ENCODE data around the gene ZSCAN16.

Gene ZSCAN16

GRCh38 chr6:28159029-28159607 is 34.7 kb downstream of the ZSCAN16 start:
- Histone ChIP-seq H3K79me2 (ENCODE audit: insufficient read depth, low read length) (no peaks in the 10 kb centered on the region), H4K20me1 (ENCODE audit: low read depth, low read length) (no peaks in the 10 kb centered on the region), H2AFZ (ENCODE audit: low read depth, low read length, severe bottlenecking) (no peak overlapping the region), H3K9me2 (replicated peaks; ENCODE audit: insufficient read depth, low read length) (no peaks in the 10 kb centered on the region), H3K4me3 (ENCODE audit: insufficient read depth, low read length, poor library complexity, severe bottlenecking) (no peak overlapping the region), H3K9me3 (ENCODE audit: insufficient read depth, low read length) (no peaks in the 10 kb centered on the region), H3F3A (ENCODE audit: insufficient read depth) (peaks cover 19% of the 10 kb centered on the region), H3K27ac (ENCODE audit: low read depth, low read length) (no peak overlapping the region), H3K4me2 (ENCODE audit: low read depth, low read length, poor library complexity, severe bottlenecking) (no peak overlapping the region), H3K36me3 (ENCODE audit: low read length) (peaks cover 23% of the 10 kb centered on the region), H3K27me3 (ENCODE audit: low read length) (no peaks in the 10 kb centered on the region), H3K9ac (ENCODE audit: low read length) (no peak overlapping the region)
- TF ChIP-seq EZH2phosphoT487 (conservative IDR thresholded peaks at IDR 0.05; ENCODE audit: low read length) (no peak), CTCF (IDR thresholded peaks at IDR 0.05; ENCODE audit: insufficient read depth, low read length, poor library complexity, severe bottlenecking) (no peak)

- H3K9me3 ChIP-seq (ENCODE audit: insufficient read depth, low read length): no peaks in the 10 kb centered on the region
- H3K79me2 ChIP-seq (ENCODE audit: insufficient read depth, low read length): no peaks in the 10 kb centered on the region
- no peak overlapping the region for H3K4me2 ChIP-seq (ENCODE audit: low read depth, low read length, poor library complexity, severe bottlenecking)
- H3K27ac ChIP-seq (ENCODE audit: low read depth, low read length): no peak overlapping the region
- peaks cover 14% of the 10 kb centered on the region for H3K36me3 ChIP-seq (ENCODE audit: low read length)
- no peak for TF ChIP-seq CTCF (IDR thresholded peaks at IDR 0.05; ENCODE audit: insufficient read depth, low read length, poor library complexity, severe bottlenecking)
- TF ChIP-seq EZH2phosphoT487 (conservative IDR thresholded peaks at IDR 0.05; ENCODE audit: low read length): no peak
- H3F3A ChIP-seq (ENCODE audit: insufficient read depth): peaks cover 19% of the 10 kb centered on the region
- no peak overlapping the region for H2AFZ ChIP-seq (ENCODE audit: low read depth, low read length, severe bottlenecking)
- no peaks in the 10 kb centered on the region for H3K9me2 ChIP-seq (replicated peaks; ENCODE audit: insufficient read depth, low read length)
- no peaks in the 10 kb centered on the region for H3K27me3 ChIP-seq (ENCODE audit: low read length)
- no peak overlapping the region for H3K9ac ChIP-seq (ENCODE audit: low read length)
- H4K20me1 ChIP-seq (ENCODE audit: low read depth, low read length): no peaks in the 10 kb centered on the region
- H3K4me3 ChIP-seq (ENCODE audit: insufficient read depth, low read length, poor library complexity, severe bottlenecking): no peak overlapping the region
These were observed 35.8 kb downstream of the ZSCAN16 start for GRCh38 chr6:28160233-28160632.

GRCh38 chr6:28161410-28162079 is 37.1 kb downstream of the ZSCAN16 start:
- Histone ChIP-seq H4K20me1 (ENCODE audit: low read depth, low read length) (no peaks in the 10 kb centered on the region), H3K9me2 (replicated peaks; ENCODE audit: insufficient read depth, low read length) (no peaks in the 10 kb centered on the region), H3K9ac (ENCODE audit: low read length) (peak overlapping the region; percentile 50), H3K27ac (ENCODE audit: low read depth, low read length) (no peak overlapping the region), H3K4me2 (ENCODE audit: low read depth, low read length, poor library complexity, severe bottlenecking) (peak overlapping the region; percentile 69), H3K79me2 (ENCODE audit: insufficient read depth, low read length) (no peaks in the 10 kb centered on the region), H3F3A (ENCODE audit: insufficient read depth) (peaks cover 19% of the 10 kb centered on the region), H3K36me3 (ENCODE audit: low read length) (0 out of 2 replicates have a peak, but pooled peaks cover 2% of the 10 kb centered on the region), H2AFZ (ENCODE audit: low read depth, low read length, severe bottlenecking) (peak overlapping the region; percentile 95), H3K4me3 (ENCODE audit: insufficient read depth, low read length, poor library complexity, severe bottlenecking) (peak overlapping the region; percentile 53), H3K9me3 (ENCODE audit: insufficient read depth, low read length) (no peaks in the 10 kb centered on the region), H3K27me3 (ENCODE audit: low read length) (no peaks in the 10 kb centered on the region)
- TF ChIP-seq EZH2phosphoT487 (conservative IDR thresholded peaks at IDR 0.05; ENCODE audit: low read length) (no peak), CTCF (IDR thresholded peaks at IDR 0.05; ENCODE audit: insufficient read depth, low read length, poor library complexity, severe bottlenecking) (no peak)

Data from SU-DHL-6 (cell line).